GM21529 (cell line): ENCODE measurements around the gene C10orf143.

Experiments used
- ATAC-seq: cut with Tn5 transposase; IDR thresholded peaks from one replicate; pipeline ENCODE4 v1.9.1; 2021; ENCODE audit not compliant: unreplicated experiment

Gene C10orf143

GRCh38 chr10:130054021-130054420, 56.6 kb downstream of the C10orf143 start:
- ATAC-seq, result no peak

- no peak for ATAC-seq
These were observed 57.1 kb downstream of the C10orf143 start for GRCh38 chr10:130053561-130053960.

GRCh38 chr10:130052193-130052592, 58.4 kb downstream of the C10orf143 start:
- no peak for ATAC-seq

- ATAC-seq, result no peak
These were observed 59.9 kb downstream of the C10orf143 start for GRCh38 chr10:130050721-130051120.

GRCh38 chr10:130049987-130050386, 60.6 kb downstream of the C10orf143 start:
- ATAC-seq, result no peak

- ATAC-seq, result no peak
These were observed 61.4 kb downstream of the C10orf143 start for GRCh38 chr10:130049244-130049643.

GRCh38 chr10:130048081-130048480, 62.5 kb downstream of the C10orf143 start:
- no peak for ATAC-seq

GRCh38 chr10:130047336-130047735, 63.3 kb downstream of the C10orf143 start:
- ATAC-seq, result no peak

- ATAC-seq, result no peak
These were observed 64.0 kb downstream of the C10orf143 start for GRCh38 chr10:130046591-130046990.

GRCh38 chr10:130045801-130046321, 64.8 kb downstream of the C10orf143 start:
- no peak for ATAC-seq

GRCh38 chr10:130045091-130045652, 65.5 kb downstream of the C10orf143 start:
- ATAC-seq, result no peak

GRCh38 chr10:130044067-130045061, 66.3 kb downstream of the C10orf143 start:
- ATAC-seq, result no peak

GRCh38 chr10:130043491-130043890, 67.1 kb downstream of the C10orf143 start:
- no peak for ATAC-seq

GRCh38 chr10:130042381-130042780, 68.2 kb downstream of the C10orf143 start:
- ATAC-seq, result no peak

- ATAC-seq, result no peak
These were observed 68.9 kb downstream of the C10orf143 start for GRCh38 chr10:130041451-130042371.

- no peak for ATAC-seq
These were observed 69.8 kb downstream of the C10orf143 start for GRCh38 chr10:130040817-130041330.

- no peak for ATAC-seq
These were observed 70.3 kb downstream of the C10orf143 start for GRCh38 chr10:130040351-130040750.

- no peak for ATAC-seq
These were observed 71.5 kb downstream of the C10orf143 start for GRCh38 chr10:130039141-130039540.

GRCh38 chr10:130038611-130039109, 72.0 kb downstream of the C10orf143 start:
- no peak for ATAC-seq

GRCh38 chr10:130038019-130038555, 72.5 kb downstream of the C10orf143 start:
- ATAC-seq, result no peak
